Natural killer cell (primary cell): ENCODE measurements around the gene DCAF8. TPM values are rescaled to one million over a fixed set of nuclear protein-coding genes. Genes with fewer than 3 reads are reported as not detected.

Source experiments
- ATAC-seq, 3 donors: fragments of 150-1000 bp in 2 of 3; fragments of 200-7000 bp in 1 of 3; cut with Tn5 transposase; 1 replicate in 1 of 3; 2 replicates in 2 of 3; pipeline ENCODE4 v1.10.0; 2021; ENCODE audit warnings: mild to moderate bottlenecking in 2 of 3, moderate library complexity in 2 of 3
- DNase-seq, 2 donors: peaks; one replicate each; pipeline versions ENCODE4 v3.0.0 to v3.0.0-alpha.2; 2013 to 2021; ENCODE audit warnings: mixed read lengths in 1 of 2
- H3K27ac ChIP-seq: one replicate; pipeline ENCODE4 v1.5.1; 2013; ENCODE audit warnings: mild to moderate bottlenecking, low read length
- H3K27me3 ChIP-seq: one replicate; pipeline ENCODE4 v1.6.1; 2013; ENCODE audit warnings: low read length; ENCODE audit not compliant: control insufficient read depth, insufficient read depth
- H3K36me3 ChIP-seq: one replicate; pipeline ENCODE4 v1.6.1; 2013; ENCODE audit warnings: low read length; ENCODE audit not compliant: control insufficient read depth, insufficient read depth
- H3K4me1 ChIP-seq: one replicate; pipeline ENCODE4 v1.6.1; 2013; ENCODE audit warnings: low read length; ENCODE audit not compliant: control insufficient read depth, insufficient read depth
- H3K4me3 ChIP-seq: one replicate; pipeline ENCODE4 v1.5.1; 2013; ENCODE audit warnings: low read length
- H3K9me3 ChIP-seq: one replicate; pipeline ENCODE4 v1.6.1; 2013; ENCODE audit warnings: low read length; ENCODE audit not compliant: control insufficient read depth, insufficient read depth
- H3K27ac Mint-ChIP-seq, 2 donors: one replicate each; pipeline ENCODE4 v1.8.0; 2022; ENCODE audit warnings: mild to moderate bottlenecking in 2 of 2, mixed read lengths in 2 of 2, moderate library complexity in 1 of 2
- H3K27me3 Mint-ChIP-seq, 2 donors: one replicate each; pipeline ENCODE4 v1.8.0; 2022; ENCODE audit warnings: low read depth in 2 of 2, mixed read lengths in 2 of 2
- H3K36me3 Mint-ChIP-seq: one replicate; pipeline ENCODE4 v1.8.0; 2022; ENCODE audit warnings: mixed read lengths
- H3K4me1 Mint-ChIP-seq, 2 donors: one replicate each; pipeline ENCODE4 v1.8.0; 2022; ENCODE audit warnings: mixed read lengths in 2 of 2
- H3K4me3 Mint-ChIP-seq: one replicate; pipeline ENCODE4 v1.8.0; 2022; ENCODE audit warnings: mild to moderate bottlenecking, moderate library complexity, mixed read lengths
- H3K9me3 Mint-ChIP-seq, 2 donors: one replicate each; pipeline ENCODE4 v1.8.0; 2022; ENCODE audit warnings: mixed read lengths in 2 of 2
- WGBS: methylation state at CpG from one replicate; pipeline ENCODE4 v1.1.7; 2013; ENCODE audit warnings: missing lambda C conversion rate; ENCODE audit not compliant: insufficient coverage; 5-methylcytosine and 5-hydroxymethylcytosine counted together
- intact Hi-C: fragments of 100-400 bp; cut with micrococcal nuclease; formaldehyde crosslinking; loops from one replicate; pipeline ENCODE4 v1.14.2; 2022
- total RNA-seq, 4 donors: library from RNA; stranded (reverse); fragments of 120-200 nt in 1 of 4; gene quantifications; one replicate each; pipeline versions ENCODE4 v1.2.3 to v1.2.4, GENCODE V29; 2013 to 2022
- TF ChIP-seq, protein P1 (sequence below): fragments of 200-600 bp; IDR thresholded peaks from one replicate; pipeline ENCODE4 v1.8.0; 2022; ENCODE audit warnings: antibody characterized with exemption

Gene DCAF8
- total RNA-seq, 3 donors from 2014 or later (not counting 1 experiment from before 2014, with no cell fraction given) = 189 to 201 (median 189) TPM

DNA sequence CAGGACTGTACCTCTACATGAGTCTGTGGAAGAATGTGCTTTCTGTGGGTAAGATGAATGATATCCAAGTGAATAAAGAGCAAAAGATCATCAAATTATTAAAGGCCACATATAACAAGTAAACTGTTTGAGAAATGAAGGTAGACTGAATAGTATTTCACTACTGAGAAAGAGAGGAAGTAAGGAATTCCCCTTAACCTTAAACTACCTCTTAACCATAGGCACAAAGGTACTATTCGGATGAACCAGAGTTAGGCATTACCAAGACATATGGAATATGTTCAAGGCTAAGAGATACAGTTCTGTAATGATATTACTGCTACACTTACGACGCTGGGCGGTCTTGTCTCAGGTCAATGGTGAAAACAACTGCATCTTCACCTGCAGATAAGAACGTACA is 25.5 kb downstream of the DCAF8 start:
- DNase-seq = no peak
- H3K4me1 ChIP-seq = no peaks in the 10 kb centered on the region
- H3K27me3 Mint-ChIP-seq = no peaks in the 10 kb centered on the region
- H3K27me3 ChIP-seq = no peaks in the 10 kb centered on the region
- H3K4me3 ChIP-seq = no peak overlapping the region
- TF ChIP-seq, protein P1, sequence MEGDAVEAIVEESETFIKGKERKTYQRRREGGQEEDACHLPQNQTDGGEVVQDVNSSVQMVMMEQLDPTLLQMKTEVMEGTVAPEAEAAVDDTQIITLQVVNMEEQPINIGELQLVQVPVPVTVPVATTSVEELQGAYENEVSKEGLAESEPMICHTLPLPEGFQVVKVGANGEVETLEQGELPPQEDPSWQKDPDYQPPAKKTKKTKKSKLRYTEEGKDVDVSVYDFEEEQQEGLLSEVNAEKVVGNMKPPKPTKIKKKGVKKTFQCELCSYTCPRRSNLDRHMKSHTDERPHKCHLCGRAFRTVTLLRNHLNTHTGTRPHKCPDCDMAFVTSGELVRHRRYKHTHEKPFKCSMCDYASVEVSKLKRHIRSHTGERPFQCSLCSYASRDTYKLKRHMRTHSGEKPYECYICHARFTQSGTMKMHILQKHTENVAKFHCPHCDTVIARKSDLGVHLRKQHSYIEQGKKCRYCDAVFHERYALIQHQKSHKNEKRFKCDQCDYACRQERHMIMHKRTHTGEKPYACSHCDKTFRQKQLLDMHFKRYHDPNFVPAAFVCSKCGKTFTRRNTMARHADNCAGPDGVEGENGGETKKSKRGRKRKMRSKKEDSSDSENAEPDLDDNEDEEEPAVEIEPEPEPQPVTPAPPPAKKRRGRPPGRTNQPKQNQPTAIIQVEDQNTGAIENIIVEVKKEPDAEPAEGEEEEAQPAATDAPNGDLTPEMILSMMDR = no peak
- 97% methylated on average over 5 of the region's 5 CpGs for WGBS
- no peak for ATAC-seq
- intact Hi-C loops = no loop called here
- no peak overlapping the region for H3K4me3 Mint-ChIP-seq
- H3K27ac ChIP-seq = no peak overlapping the region
- H3K36me3 ChIP-seq = peaks cover 79% of the 10 kb centered on the region
- peaks cover 0 to 8% of the 10 kb centered on the region in 2 donors for H3K4me1 Mint-ChIP-seq
- no peaks in the 10 kb centered on the region for H3K9me3 ChIP-seq
- no peak overlapping the region for H3K27ac Mint-ChIP-seq
- no peaks in the 10 kb centered on the region for H3K9me3 Mint-ChIP-seq
- H3K36me3 Mint-ChIP-seq = peaks cover 35% of the 10 kb centered on the region

GRCh38 chr1:160232911-160233310 is 29.4 kb downstream of the DCAF8 start:
- Mint-ChIP-seq H3K27ac (no peak overlapping the region), H3K36me3 (peaks cover 25% of the 10 kb centered on the region), H3K9me3 (no peaks in the 10 kb centered on the region), H3K4me1 (peaks cover 0 to 8% of the 10 kb centered on the region in 2 donors), H3K4me3 (no peak overlapping the region), H3K27me3 (no peaks in the 10 kb centered on the region)
- Histone ChIP-seq H3K4me3 (no peak overlapping the region), H3K27ac (no peak overlapping the region), H3K36me3 (peaks cover 80% of the 10 kb centered on the region), H3K4me1 (no peaks in the 10 kb centered on the region), H3K9me3 (no peaks in the 10 kb centered on the region), H3K27me3 (no peaks in the 10 kb centered on the region)
- ATAC-seq (peak in 1 of 3 donors; percentile 34), DNase-seq (no peak)
- TF ChIP-seq, protein P1 = no peak
- intact Hi-C loops = no loop called here

DNA sequence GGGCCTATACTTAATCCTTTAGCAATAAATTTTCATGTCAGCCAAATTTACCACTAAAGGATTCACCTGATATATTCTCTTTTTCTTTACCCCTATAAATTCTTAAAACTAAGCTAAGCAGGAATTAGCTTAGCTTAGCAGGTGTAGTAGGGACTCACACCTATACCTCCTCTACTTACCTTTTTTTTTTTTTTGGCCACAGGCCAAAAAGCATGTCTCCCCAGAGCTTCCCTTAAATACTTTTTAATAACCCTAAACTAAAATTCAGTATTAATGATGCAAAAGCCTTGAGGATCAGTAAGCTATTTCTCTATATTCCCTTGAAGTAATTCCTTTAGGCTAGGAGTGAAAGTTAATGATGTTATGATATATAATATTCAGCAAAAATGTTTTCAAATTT is 33.9 kb downstream of the DCAF8 start:
- Histone ChIP-seq H3K27me3 (no peaks in the 10 kb centered on the region), H3K4me1 (no peaks in the 10 kb centered on the region), H3K36me3 (peaks cover 88% of the 10 kb centered on the region), H3K4me3 (no peak overlapping the region), H3K27ac (no peak overlapping the region), H3K9me3 (no peaks in the 10 kb centered on the region)
- DNase-seq (no peak), ATAC-seq (no peak)
- no peak overlapping the region for H3K4me3 Mint-ChIP-seq
- TF ChIP-seq, protein P1 = no peak
- H3K36me3 Mint-ChIP-seq = peaks cover 17% of the 10 kb centered on the region
- peak overlapping the region; percentile 35 to 41 for H3K27ac Mint-ChIP-seq
- no peaks in the 10 kb centered on the region for H3K9me3 Mint-ChIP-seq
- no peaks in the 10 kb centered on the region for H3K27me3 Mint-ChIP-seq
- no peaks in the 10 kb centered on the region for H3K4me1 Mint-ChIP-seq
- intact Hi-C loops = no loop called here

GRCh38 chr1:160227561-160227960 is 34.8 kb downstream of the DCAF8 start:
- Mint-ChIP-seq H3K27me3 (no peaks in the 10 kb centered on the region), H3K27ac (no peak overlapping the region), H3K36me3 (peaks cover 17% of the 10 kb centered on the region), H3K4me3 (no peak overlapping the region), H3K4me1 (no peaks in the 10 kb centered on the region), H3K9me3 (no peaks in the 10 kb centered on the region)
- no peaks in the 10 kb centered on the region for H3K4me1 ChIP-seq
- no peak overlapping the region for H3K4me3 ChIP-seq
- ATAC-seq (no peak), DNase-seq (no peak)
- H3K27me3 ChIP-seq = no peaks in the 10 kb centered on the region
- WGBS = no CpG with 5 or more reads among the region's 1 CpG
- H3K36me3 ChIP-seq = peaks cover 92% of the 10 kb centered on the region
- no peak overlapping the region for H3K27ac ChIP-seq
- no peaks in the 10 kb centered on the region for H3K9me3 ChIP-seq
- intact Hi-C loops = no loop called here
- TF ChIP-seq, protein P1 = no peak
